Measurements from ENCODE around the gene BICC1.

- TF ChIP-seq CTCF (optimal IDR thresholded peaks at IDR 0.05 in 1 of 3, IDR thresholded peaks at IDR 0.05 in 1 of 3, conservative IDR thresholded peaks at IDR 0.05 in 1 of 3; ENCODE audit: extremely low read depth in 1 of 3, insufficient read depth in 2 of 3, low read length in 3 of 3) (no peak), EZH2 (IDR thresholded peaks at IDR 0.05; ENCODE audit: low read length) (no peak)
Measured at GRCh38 chr10:58840840-58841435, 328.3 kb downstream of the BICC1 start.

All from keratinocyte (primary cell).